H1 (cell line): ENCODE data around the gene EBLN2. TPM values are rescaled to one million over a fixed set of nuclear protein-coding genes. Genes with fewer than 3 reads are reported as not detected.

ENCODE experiments used
- polyA plus RNA-seq, 7 experiments: library from polyadenylated mRNA; depleted of rRNA in 3 of 7; stranded (reverse) in 5 of 7; unstranded in 2 of 7; fragments of >200 nt in 5 of 7; fragments of 200-250 nt in 2 of 7; gene quantifications; 1 replicate in 5 of 7; 2 replicates in 1 of 7; 4 replicates in 1 of 7; pipeline versions ENCODE4 v1.2.1 to v1.2.3, GENCODE V29; 2011 to 2013; ENCODE audit warnings: missing spikeins in 2 of 7, mixed read lengths in 2 of 7
- total RNA-seq: library from RNA; stranded (reverse); fragmentation: NEBNext Ultra II Directional; extraction: Animal tissue kit (Norgen Biotek cat#: 25700); gene quantifications from 2 replicates; pipeline ENCODE4 v1.2.1, GENCODE V29; 2021
- TF ChIP-seq, protein P1 (sequence below): fragments of 300-600 bp; sonication (generic); IDR thresholded peaks from 2 replicates; pipeline ENCODE4 v1.7.1; 2012; ENCODE audit warnings: low read length, moderate library complexity, mild to moderate bottlenecking, inconsistent platforms; ENCODE audit not compliant: insufficient replicate concordance

Gene EBLN2
- total and polyA plus RNA-seq, 2 of the 8 experiments (the other 6 are each of a cell fraction or from before 2014, with no cell fraction given) = 1.9 to 3.8 TPM

DNA sequence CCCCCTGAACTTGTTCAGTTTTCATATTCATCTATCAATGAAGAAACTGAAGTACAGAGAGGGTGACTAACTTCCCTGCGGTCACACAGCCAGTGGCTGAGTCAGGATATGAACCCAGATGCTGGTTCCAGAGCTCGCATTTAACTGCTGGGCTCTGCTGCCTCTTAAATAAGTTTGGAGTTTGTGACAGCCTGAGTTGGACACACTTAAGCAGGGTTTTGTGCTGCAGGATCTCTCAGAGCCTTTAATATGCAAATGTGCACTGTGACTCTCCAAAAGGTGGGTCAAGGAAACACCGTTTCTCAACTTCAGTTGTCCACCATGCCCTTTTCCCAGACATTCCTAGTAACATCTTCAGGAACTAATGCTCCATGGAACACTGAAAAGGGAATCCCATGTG, 45.8 kb downstream of the EBLN2 start (continued):
- TF ChIP-seq, protein P1, sequence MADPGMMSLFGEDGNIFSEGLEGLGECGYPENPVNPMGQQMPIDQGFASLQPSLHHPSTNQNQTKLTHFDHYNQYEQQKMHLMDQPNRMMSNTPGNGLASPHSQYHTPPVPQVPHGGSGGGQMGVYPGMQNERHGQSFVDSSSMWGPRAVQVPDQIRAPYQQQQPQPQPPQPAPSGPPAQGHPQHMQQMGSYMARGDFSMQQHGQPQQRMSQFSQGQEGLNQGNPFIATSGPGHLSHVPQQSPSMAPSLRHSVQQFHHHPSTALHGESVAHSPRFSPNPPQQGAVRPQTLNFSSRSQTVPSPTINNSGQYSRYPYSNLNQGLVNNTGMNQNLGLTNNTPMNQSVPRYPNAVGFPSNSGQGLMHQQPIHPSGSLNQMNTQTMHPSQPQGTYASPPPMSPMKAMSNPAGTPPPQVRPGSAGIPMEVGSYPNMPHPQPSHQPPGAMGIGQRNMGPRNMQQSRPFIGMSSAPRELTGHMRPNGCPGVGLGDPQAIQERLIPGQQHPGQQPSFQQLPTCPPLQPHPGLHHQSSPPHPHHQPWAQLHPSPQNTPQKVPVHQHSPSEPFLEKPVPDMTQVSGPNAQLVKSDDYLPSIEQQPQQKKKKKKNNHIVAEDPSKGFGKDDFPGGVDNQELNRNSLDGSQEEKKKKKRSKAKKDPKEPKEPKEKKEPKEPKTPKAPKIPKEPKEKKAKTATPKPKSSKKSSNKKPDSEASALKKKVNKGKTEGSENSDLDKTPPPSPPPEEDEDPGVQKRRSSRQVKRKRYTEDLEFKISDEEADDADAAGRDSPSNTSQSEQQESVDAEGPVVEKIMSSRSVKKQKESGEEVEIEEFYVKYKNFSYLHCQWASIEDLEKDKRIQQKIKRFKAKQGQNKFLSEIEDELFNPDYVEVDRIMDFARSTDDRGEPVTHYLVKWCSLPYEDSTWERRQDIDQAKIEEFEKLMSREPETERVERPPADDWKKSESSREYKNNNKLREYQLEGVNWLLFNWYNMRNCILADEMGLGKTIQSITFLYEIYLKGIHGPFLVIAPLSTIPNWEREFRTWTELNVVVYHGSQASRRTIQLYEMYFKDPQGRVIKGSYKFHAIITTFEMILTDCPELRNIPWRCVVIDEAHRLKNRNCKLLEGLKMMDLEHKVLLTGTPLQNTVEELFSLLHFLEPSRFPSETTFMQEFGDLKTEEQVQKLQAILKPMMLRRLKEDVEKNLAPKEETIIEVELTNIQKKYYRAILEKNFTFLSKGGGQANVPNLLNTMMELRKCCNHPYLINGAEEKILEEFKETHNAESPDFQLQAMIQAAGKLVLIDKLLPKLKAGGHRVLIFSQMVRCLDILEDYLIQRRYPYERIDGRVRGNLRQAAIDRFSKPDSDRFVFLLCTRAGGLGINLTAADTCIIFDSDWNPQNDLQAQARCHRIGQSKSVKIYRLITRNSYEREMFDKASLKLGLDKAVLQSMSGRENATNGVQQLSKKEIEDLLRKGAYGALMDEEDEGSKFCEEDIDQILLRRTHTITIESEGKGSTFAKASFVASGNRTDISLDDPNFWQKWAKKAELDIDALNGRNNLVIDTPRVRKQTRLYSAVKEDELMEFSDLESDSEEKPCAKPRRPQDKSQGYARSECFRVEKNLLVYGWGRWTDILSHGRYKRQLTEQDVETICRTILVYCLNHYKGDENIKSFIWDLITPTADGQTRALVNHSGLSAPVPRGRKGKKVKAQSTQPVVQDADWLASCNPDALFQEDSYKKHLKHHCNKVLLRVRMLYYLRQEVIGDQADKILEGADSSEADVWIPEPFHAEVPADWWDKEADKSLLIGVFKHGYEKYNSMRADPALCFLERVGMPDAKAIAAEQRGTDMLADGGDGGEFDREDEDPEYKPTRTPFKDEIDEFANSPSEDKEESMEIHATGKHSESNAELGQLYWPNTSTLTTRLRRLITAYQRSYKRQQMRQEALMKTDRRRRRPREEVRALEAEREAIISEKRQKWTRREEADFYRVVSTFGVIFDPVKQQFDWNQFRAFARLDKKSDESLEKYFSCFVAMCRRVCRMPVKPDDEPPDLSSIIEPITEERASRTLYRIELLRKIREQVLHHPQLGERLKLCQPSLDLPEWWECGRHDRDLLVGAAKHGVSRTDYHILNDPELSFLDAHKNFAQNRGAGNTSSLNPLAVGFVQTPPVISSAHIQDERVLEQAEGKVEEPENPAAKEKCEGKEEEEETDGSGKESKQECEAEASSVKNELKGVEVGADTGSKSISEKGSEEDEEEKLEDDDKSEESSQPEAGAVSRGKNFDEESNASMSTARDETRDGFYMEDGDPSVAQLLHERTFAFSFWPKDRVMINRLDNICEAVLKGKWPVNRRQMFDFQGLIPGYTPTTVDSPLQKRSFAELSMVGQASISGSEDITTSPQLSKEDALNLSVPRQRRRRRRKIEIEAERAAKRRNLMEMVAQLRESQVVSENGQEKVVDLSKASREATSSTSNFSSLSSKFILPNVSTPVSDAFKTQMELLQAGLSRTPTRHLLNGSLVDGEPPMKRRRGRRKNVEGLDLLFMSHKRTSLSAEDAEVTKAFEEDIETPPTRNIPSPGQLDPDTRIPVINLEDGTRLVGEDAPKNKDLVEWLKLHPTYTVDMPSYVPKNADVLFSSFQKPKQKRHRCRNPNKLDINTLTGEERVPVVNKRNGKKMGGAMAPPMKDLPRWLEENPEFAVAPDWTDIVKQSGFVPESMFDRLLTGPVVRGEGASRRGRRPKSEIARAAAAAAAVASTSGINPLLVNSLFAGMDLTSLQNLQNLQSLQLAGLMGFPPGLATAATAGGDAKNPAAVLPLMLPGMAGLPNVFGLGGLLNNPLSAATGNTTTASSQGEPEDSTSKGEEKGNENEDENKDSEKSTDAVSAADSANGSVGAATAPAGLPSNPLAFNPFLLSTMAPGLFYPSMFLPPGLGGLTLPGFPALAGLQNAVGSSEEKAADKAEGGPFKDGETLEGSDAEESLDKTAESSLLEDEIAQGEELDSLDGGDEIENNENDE = no peak
